Fibroblast of the aortic adventitia (primary cell): ENCODE measurements around the gene MRTFA. TPM values are rescaled to one million over a fixed set of nuclear protein-coding genes. Genes with fewer than 3 reads are reported as not detected.
"Not testable (repeated sequence)": the region's sequence is repeated elsewhere in the genome, so short reads cannot be mapped to it uniquely, and the experiment has no call there.

Source experiments
- DNase-seq: peaks from one replicate; pipeline ENCODE4 v3.0.0-alpha.2; 2010; ENCODE audit warnings: low read depth
- H3K4me3 ChIP-seq: 2 replicates; pipeline ENCODE4 v1.5.1; 2011; ENCODE audit warnings: low read depth, mild to moderate bottlenecking, control low read depth, low read length, moderate library complexity
- CTCF ChIP-seq: IDR thresholded peaks from 2 replicates; pipeline ENCODE4 v1.5.1; 2011; ENCODE audit warnings: mild to moderate bottlenecking, low read length, control low read depth, inconsistent platforms; ENCODE audit not compliant: insufficient read depth
- total RNA-seq: library from RNA; depleted of rRNA; stranded (reverse); fragments of >200 nt; gene quantifications from 2 replicates; pipeline ENCODE4 v1.2.3, GENCODE V29; 2012; ENCODE audit warnings: low replicate concordance

The MRTFA gene
- total RNA-seq, 1 donor: 25.8 TPM

GRCh38 chr22:40679249-40679963 is 42.9 kb upstream of the MRTFA start, which contains the start of gene MCHR1:
Gene MCHR1, plus strand, starts transcription at chr22:40679484. Its CDS starts 169 bp downstream, at chr22:40679653.
- TF ChIP-seq CTCF: no peak
- H3K4me3 ChIP-seq: peak within 1 kb of the TSS; percentile 32
- DNase-seq: no peak

- H3K4me3 ChIP-seq: no peak overlapping the region
- DNase-seq: no peak
- no peak for TF ChIP-seq CTCF
These were observed 42.2 kb upstream of the MRTFA start for GRCh38 chr22:40678493-40679248.

- DNase-seq: no peak
- no peak for TF ChIP-seq CTCF
- H3K4me3 ChIP-seq: no peak overlapping the region
These were observed 40.1 kb upstream of the MRTFA start for GRCh38 chr22:40676644-40677043.

GRCh38 chr22:40676166-40676565 is 39.6 kb upstream of the MRTFA start:
- not testable (repeated sequence) for H3K4me3 ChIP-seq

GRCh38 chr22:40674274-40674673 is 37.8 kb upstream of the MRTFA start:
- no peak for TF ChIP-seq CTCF
- no peak overlapping the region for H3K4me3 ChIP-seq
- DNase-seq: no peak

More at GRCh38 chr22:40676166-40676565, 39.6 kb upstream of the MRTFA start:
- not testable (repeated sequence) for DNase-seq

GRCh38 chr22:40673017-40673416 is 36.5 kb upstream of the MRTFA start:
- no peak for DNase-seq
- H3K4me3 ChIP-seq: no peak overlapping the region
- no peak for TF ChIP-seq CTCF

- DNase-seq: no peak
- no peak overlapping the region for H3K4me3 ChIP-seq
- TF ChIP-seq CTCF: no peak
These were observed 35.4 kb upstream of the MRTFA start for GRCh38 chr22:40671796-40672360.
